Skeletal muscle cell (primary cell): ENCODE data around the gene MYB.

Source experiments
- DNase-seq: peaks from one replicate; pipeline ENCODE4 v3.0.0-alpha.2; 2010; ENCODE audit warnings: low read depth
- H3K4me3 ChIP-seq: 2 replicates; pipeline ENCODE4 v1.5.1; 2011; ENCODE audit warnings: low read depth, mild to moderate bottlenecking, control low read depth, low read length, moderate library complexity

MYB gene

DNA sequence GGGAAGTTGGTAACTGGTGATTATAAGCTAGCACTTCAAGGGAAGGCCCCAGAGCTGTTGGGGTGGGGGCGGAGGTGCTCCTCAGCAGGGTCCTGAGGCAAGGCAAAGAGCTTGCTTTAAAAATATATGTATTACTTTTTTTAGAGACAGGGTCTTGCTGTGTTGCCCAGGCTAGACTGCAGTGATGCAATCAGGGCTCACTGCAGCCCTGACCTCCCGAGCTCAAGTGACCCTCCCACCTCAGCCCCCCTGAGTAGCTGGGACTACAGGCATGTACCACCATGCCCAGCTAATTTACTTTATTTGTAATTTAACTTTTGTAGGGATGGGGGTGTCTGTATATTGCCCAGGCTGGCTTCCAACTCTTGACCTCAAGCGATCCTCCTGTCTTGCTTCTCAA, 87.2 kb downstream of the MYB start:
- DNase-seq, result no peak
- no peak overlapping the region for H3K4me3 ChIP-seq

DNA sequence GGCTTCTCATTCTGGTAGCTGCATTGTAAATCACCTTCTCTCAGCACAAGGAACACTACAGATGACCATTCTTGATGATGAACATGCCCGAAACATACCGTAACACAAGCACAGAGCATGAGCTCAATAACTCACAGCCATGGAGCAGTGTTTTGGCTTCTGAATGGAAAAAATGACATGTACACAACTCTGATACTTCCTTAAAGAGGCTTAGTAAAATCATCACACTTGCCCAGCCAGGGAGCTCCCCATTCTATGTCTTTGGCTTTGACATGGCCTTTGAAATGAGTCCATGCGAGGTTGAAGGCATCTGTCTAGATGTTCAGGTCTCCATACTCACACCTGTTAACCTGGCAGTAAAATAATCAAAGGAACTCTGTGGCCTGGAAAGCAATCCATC, 87.6 kb downstream of the MYB start:
- DNase-seq, result no peak
- H3K4me3 ChIP-seq, result no peak overlapping the region
